IMR-90 (cell line): Measurements from ENCODE around the gene ADSS1. TPM values are rescaled to one million over a fixed set of nuclear protein-coding genes. Genes with fewer than 3 reads are reported as not detected.

Source experiments
- ATAC-seq: fragments of 200-7000 bp; cut with Tn5 transposase; 2 replicates; pipeline ENCODE4 v1.9.1; 2020; ENCODE audit warnings: low read depth, mild to moderate bottlenecking, moderate library complexity
- BruUV-seq: library from RNA; stranded (reverse); fragments of 400-500 nt; replicated peaks from 2 replicates; lab custom pipeline; 2021; lab: Mats Ljungman, UMichigan
- CTCF ChIA-PET: fragments of 300-600 bp; formaldehyde crosslinking; extraction: SDS; loops from one replicate; lab custom pipeline; 2021; ENCODE audit warnings: antibody characterized with exemption; lab: Yijun Ruan, JAX
- POLR2A ChIA-PET: fragments of 300-600 bp; sonication (Branson Sonifier 250); formaldehyde crosslinking; loops from one replicate; lab custom pipeline; 2022; ENCODE audit warnings: antibody characterized with exemption; ENCODE audit not compliant: unreplicated experiment; lab: Charles Lee
- DNase-seq: peaks from one replicate; pipeline ENCODE4 v3.0.0; 2013
- H2AFZ ChIP-seq: replicated peaks from 2 replicates; pipeline ENCODE3; 2013; ENCODE audit warnings: low read length, mild to moderate bottlenecking; ENCODE audit not compliant: poor library complexity
- H2AK5ac ChIP-seq: 2 replicates; pipeline ENCODE4 v1.6.1; 2013; ENCODE audit warnings: low read depth, low read length, inconsistent platforms
- H2AK9ac ChIP-seq: replicated peaks from 2 replicates; pipeline ENCODE3; 2013; ENCODE audit warnings: mild to moderate bottlenecking, low read depth, low read length, moderate library complexity; ENCODE audit not compliant: poor library complexity
- H2BK120ac ChIP-seq: 2 replicates; pipeline ENCODE4 v1.6.1; 2013; ENCODE audit warnings: low read depth, low read length, inconsistent platforms
- H2BK15ac ChIP-seq: 3 replicates; pipeline ENCODE4 v1.6.1; 2013; ENCODE audit warnings: low read depth, low read length, inconsistent platforms
- H2BK20ac ChIP-seq: 2 replicates; pipeline ENCODE4 v1.6.1; 2013; ENCODE audit warnings: low read depth, mild to moderate bottlenecking, inconsistent platforms, low read length, moderate library complexity
- H2BK5ac ChIP-seq: 2 replicates; pipeline ENCODE4 v1.6.1; 2013; ENCODE audit warnings: mild to moderate bottlenecking, low read depth, low read length, inconsistent platforms; ENCODE audit not compliant: poor library complexity, severe bottlenecking
- H3K14ac ChIP-seq: replicated peaks from 2 replicates; pipeline ENCODE4 v1.6.1; 2013; ENCODE audit warnings: low read depth, low read length, inconsistent platforms
- H3K18ac ChIP-seq: 2 replicates; pipeline ENCODE4 v1.6.1; 2013; ENCODE audit warnings: low read depth, low read length, control low read depth
- H3K23ac ChIP-seq: 2 replicates; pipeline ENCODE4 v1.6.1; 2013; ENCODE audit warnings: low read depth, low read length, inconsistent platforms
- H3K27ac ChIP-seq: 2 replicates; pipeline ENCODE4 v1.5.1; 2013; ENCODE audit warnings: mild to moderate bottlenecking, control low read depth, low read length; ENCODE audit not compliant: insufficient read depth
- H3K27me3 ChIP-seq: 2 replicates; pipeline ENCODE4 v1.6.1; 2013; ENCODE audit warnings: low read length; ENCODE audit not compliant: control insufficient read depth, insufficient read depth
- H3K36me3 ChIP-seq: 2 replicates; pipeline ENCODE4 v1.6.1; 2013; ENCODE audit warnings: low read length, mixed read lengths; ENCODE audit not compliant: control insufficient read depth, insufficient read depth
- H3K4ac ChIP-seq: 2 replicates; pipeline ENCODE4 v1.6.1; 2013; ENCODE audit warnings: low read depth, low read length, inconsistent platforms
- H3K4me1 ChIP-seq: 2 replicates; pipeline ENCODE4 v1.6.1; 2013; ENCODE audit warnings: low read length, mixed read lengths; ENCODE audit not compliant: control insufficient read depth, insufficient read depth
- H3K4me2 ChIP-seq: 2 replicates; pipeline ENCODE4 v1.6.1; 2013; ENCODE audit warnings: low read depth, mild to moderate bottlenecking, control low read depth, low read length, moderate library complexity
- H3K4me3 ChIP-seq: 2 replicates; pipeline ENCODE4 v1.5.1; 2013; ENCODE audit warnings: low read depth, mild to moderate bottlenecking, control low read depth, low read length, moderate library complexity; ENCODE audit not compliant: insufficient read depth
- H3K56ac ChIP-seq: 2 replicates; pipeline ENCODE4 v1.6.1; 2013; ENCODE audit warnings: low read length, inconsistent platforms; ENCODE audit not compliant: insufficient read depth; ENCODE audit errors: extremely low read depth
- H3K79me1 ChIP-seq, 2 experiments: 2 replicates each; pipeline ENCODE4 v1.6.1; 2013; ENCODE audit warnings: low read length in 2 of 2, inconsistent platforms in 1 of 2, low read depth in 1 of 2
- H3K9ac ChIP-seq: 2 replicates; pipeline ENCODE4 v1.6.1; 2013; ENCODE audit warnings: low read depth, low read length, control low read depth
- H3K9me1 ChIP-seq: 2 replicates; pipeline ENCODE4 v1.6.1; 2013; ENCODE audit warnings: low read length, inconsistent platforms; ENCODE audit not compliant: insufficient read depth
- H3K9me3 ChIP-seq: 2 replicates; pipeline ENCODE4 v1.6.1; 2013; ENCODE audit warnings: low read length; ENCODE audit not compliant: control insufficient read depth, insufficient read depth
- H4K20me1 ChIP-seq: 2 replicates; pipeline ENCODE4 v1.6.1; 2013; ENCODE audit warnings: low read length, inconsistent platforms; ENCODE audit not compliant: insufficient read depth
- H4K5ac ChIP-seq: 2 replicates; pipeline ENCODE4 v1.6.1; 2013; ENCODE audit warnings: mild to moderate bottlenecking, low read depth, low read length, control low read depth
- H4K8ac ChIP-seq, 2 experiments: 2 replicates each; pipeline ENCODE4 v1.6.1; 2013; ENCODE audit warnings: low read depth in 2 of 2, low read length in 2 of 2, control low read depth in 1 of 2, inconsistent platforms in 1 of 2
- H4K91ac ChIP-seq: 2 replicates; pipeline ENCODE4 v1.6.1; 2013; ENCODE audit warnings: low read depth, low read length, inconsistent platforms; ENCODE audit not compliant: insufficient read depth
- CEBPB ChIP-seq: IDR thresholded peaks from 2 replicates; pipeline ENCODE4 v1.6.1; 2012; ENCODE audit warnings: low read depth, low read length, improper control_type of control experiment
- FOS ChIP-seq: fragments of 150-350 bp; IDR thresholded peaks from 2 replicates; pipeline ENCODE4 v1.6.1; 2016; ENCODE audit warnings: low read depth, low read length
- MAFK ChIP-seq: IDR thresholded peaks from 2 replicates; pipeline ENCODE4 v1.6.1; 2012; ENCODE audit warnings: low read depth, low read length, improper control_type of control experiment
- MAZ ChIP-seq: IDR thresholded peaks from 2 replicates; pipeline ENCODE4 v1.6.1; 2012; ENCODE audit warnings: low read depth, mild to moderate bottlenecking, low read length, improper control_type of control experiment, moderate library complexity, borderline replicate concordance
- NFE2L2 ChIP-seq: fragments of 150-350 bp; IDR thresholded peaks from 2 replicates; pipeline ENCODE4 v1.6.1; 2016; ENCODE audit warnings: low read depth, mild to moderate bottlenecking, low read length
- RAD21 ChIP-seq: IDR thresholded peaks from 2 replicates; pipeline ENCODE4 v1.6.1; 2012; ENCODE audit warnings: low read length, improper control_type of control experiment
- RCOR1 ChIP-seq: IDR thresholded peaks from 2 replicates; pipeline ENCODE4 v1.6.1; 2012; ENCODE audit warnings: mild to moderate bottlenecking, low read length, improper control_type of control experiment; ENCODE audit not compliant: insufficient replicate concordance
- WGBS, 2 experiments: methylation state at CpG; one replicate each; pipeline versions ENCODE4 v1.1.5 to v1.1.7; 2013; ENCODE audit warnings: missing lambda C conversion rate in 2 of 2; ENCODE audit not compliant: insufficient read length in 1 of 2; ENCODE audit errors: extremely low coverage in 2 of 2; 5-methylcytosine and 5-hydroxymethylcytosine counted together
- dilution Hi-C: fragments of 300-500 bp; cut with HindIII; formaldehyde crosslinking; loops from one replicate; pipeline ENCODE4 v1.14.3; 2018; ENCODE audit warnings: low sequenced_read_pairs; ENCODE audit not compliant: unreplicated experiment
- in situ Hi-C: fragments of 300-500 bp; cut with MboI; formaldehyde crosslinking; loops from 3 replicates; pipeline ENCODE4 v1.14.3; 2019; ENCODE audit warnings: low sequenced_read_pairs, inconsistent platforms, mixed read lengths
- intact Hi-C: fragments of 100-400 bp; cut with micrococcal nuclease; formaldehyde crosslinking; loops from 2 replicates; pipeline ENCODE4 v1.10.0; 2022
- polyA plus RNA-seq, 3 experiments: library from polyadenylated mRNA; depleted of rRNA; stranded (reverse); fragments of >200 nt; gene quantifications; 2 replicates each; pipeline ENCODE4 v1.2.3, GENCODE V29; 2012; ENCODE audit warnings: low replicate concordance in 1 of 3
- total RNA-seq: library from RNA; depleted of rRNA; stranded (reverse); fragments of >200 nt; gene quantifications from 2 replicates; pipeline ENCODE4 v1.2.3, GENCODE V29; 2012

Gene ADSS1
- total and polyA plus RNA-seq, 2 of the 4 experiments (the other 2 are of a cell fraction), result 1.8 to 5.2 TPM

GRCh38 chr14:104785708-104786080, 61.7 kb downstream of the ADSS1 start (continued):
- TF ChIP-seq RCOR1 (no peak), MAFK (no peak), RAD21 (no peak), FOS (no peak)

DNA sequence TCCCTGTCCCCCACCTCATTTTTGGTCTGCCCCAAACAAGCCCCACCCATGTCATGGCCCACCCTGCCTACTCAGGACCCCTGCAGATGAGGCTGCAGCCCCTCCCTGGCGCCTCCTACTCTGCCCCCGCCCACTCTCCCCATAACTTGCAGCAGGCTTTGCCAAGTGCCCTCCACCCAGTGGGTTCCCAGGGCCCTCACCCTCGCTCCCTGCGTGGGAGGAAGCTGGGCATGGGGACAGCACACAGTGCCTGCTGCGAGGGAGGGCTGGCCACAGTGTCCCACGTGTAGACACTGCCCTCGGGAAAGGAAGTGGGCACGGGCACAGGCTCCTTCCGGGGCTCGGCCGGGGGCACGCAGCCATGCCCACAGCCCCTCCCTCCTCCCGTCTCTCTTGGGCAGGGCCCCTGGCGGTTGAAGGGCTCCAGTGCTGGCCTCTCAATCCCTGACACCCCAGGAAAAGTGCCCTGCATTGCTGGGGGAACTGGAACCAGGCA, 62.1 kb downstream of the ADSS1 start:
- no peak overlapping the region for H2BK120ac ChIP-seq
- no peak overlapping the region for H3K23ac ChIP-seq
- no peaks in the 10 kb centered on the region for H3K27me3 ChIP-seq
- no peak for TF ChIP-seq NFE2L2
- no peak for TF ChIP-seq MAZ
- no peak for TF ChIP-seq CEBPB
- no peak for TF ChIP-seq RCOR1
- H2BK20ac ChIP-seq, result no peak overlapping the region
- dilution Hi-C loops (no loop called here), in situ Hi-C loops (no loop called here), intact Hi-C loops (no loop called here)
- no peak overlapping the region for H3K4ac ChIP-seq
- H3K36me3 ChIP-seq, result peaks cover 35% of the 10 kb centered on the region
- H3K56ac ChIP-seq, result no peak overlapping the region
- no peak overlapping the region for H2AK9ac ChIP-seq
- ATAC-seq (no peak), DNase-seq (no peak)
- peaks cover 79% of the 10 kb centered on the region for H4K20me1 ChIP-seq
- H4K8ac ChIP-seq, result no peak overlapping the region
- peaks cover 9 to 52% of the 10 kb centered on the region in 2 experiments; a peak in 3 of 4 replicates for H3K79me1 ChIP-seq
- no peaks in the 10 kb centered on the region for H3K9me1 ChIP-seq
- no peaks in the 10 kb centered on the region for H3K4me1 ChIP-seq
- H2BK15ac ChIP-seq, result no peak overlapping the region
- no peaks in the 10 kb centered on the region for H3K9me3 ChIP-seq
- 92% methylated on average over 4 of the region's 14 CpGs; no CpG with 5 or more reads in 1 of the 2 experiments for WGBS, 2 experiments
- no peak overlapping the region for H3K4me3 ChIP-seq
- no peak overlapping the region for H2AFZ ChIP-seq
- H3K4me2 ChIP-seq, result no peak overlapping the region
- H2AK5ac ChIP-seq, result no peak overlapping the region
- no peak overlapping the region for H3K27ac ChIP-seq
- no peak overlapping the region for H2BK5ac ChIP-seq
- POLR2A ChIA-PET, result no interaction called here
- no peak overlapping the region for H3K18ac ChIP-seq
- H4K5ac ChIP-seq, result no peak overlapping the region
- H3K9ac ChIP-seq, result no peak overlapping the region
- CTCF ChIA-PET, result no interaction called here
- H3K14ac ChIP-seq, result no peak overlapping the region
- no peak overlapping the region for H4K91ac ChIP-seq
- no TSS peak for BruUV-seq
